Naive thymus-derived CD4-positive, alpha-beta T cell (primary cell): ENCODE measurements around the gene CD33. TPM values are rescaled to one million over a fixed set of nuclear protein-coding genes. Genes with fewer than 3 reads are reported as not detected.

Experiments used
- ATAC-seq: fragments of 150-1000 bp; cut with Tn5 transposase; 2 replicates; pipeline ENCODE4 v1.10.0; 2021; ENCODE audit warnings: mild to moderate bottlenecking, moderate library complexity
- CTCF ChIA-PET: fragments of 350-600 bp; sonication (Branson Sonifier 250); formaldehyde crosslinking; loops from one replicate; lab custom pipeline; 2021; ENCODE audit warnings: antibody characterized with exemption; lab: Charles Lee
- POLR2A ChIA-PET: fragments of 350-600 bp; sonication (Branson Sonifier 250); formaldehyde crosslinking; loops from one replicate; lab custom pipeline; 2021; ENCODE audit warnings: antibody characterized with exemption, inconsistent platforms; lab: Charles Lee
- DNase-seq, 9 donors: peaks; one replicate each; pipeline versions ENCODE4 v3.0.0 to v3.0.0-alpha.2; 2020 to 2022; ENCODE audit warnings: mixed read lengths in 1 of 9
- H3K27ac ChIP-seq: one replicate; pipeline ENCODE4 v1.7.0; 2013; ENCODE audit warnings: mild to moderate bottlenecking, low read depth, low read length, moderate library complexity
- H3K27me3 ChIP-seq, 2 donors: one replicate each; pipeline ENCODE4 v1.7.0; 2013; ENCODE audit warnings: low read length in 2 of 2, mild to moderate bottlenecking in 2 of 2, moderate library complexity in 2 of 2; ENCODE audit not compliant: control insufficient read depth in 2 of 2, insufficient read depth in 2 of 2
- H3K36me3 ChIP-seq, 3 experiments: 1 replicate in 2 of 3; 2 replicates in 1 of 3; pipeline ENCODE4 v1.7.0; 2013; ENCODE audit warnings: low read length in 3 of 3, mild to moderate bottlenecking in 3 of 3, moderate library complexity in 1 of 3; ENCODE audit not compliant: insufficient read depth in 3 of 3, control insufficient read depth in 2 of 3
- H3K4me1 ChIP-seq, 2 donors: one replicate each; pipeline ENCODE4 v1.7.0; 2013; ENCODE audit warnings: low read length in 2 of 2, mild to moderate bottlenecking in 2 of 2, moderate library complexity in 1 of 2; ENCODE audit not compliant: control insufficient read depth in 2 of 2, insufficient read depth in 2 of 2
- H3K4me3 ChIP-seq: 2 replicates; pipeline ENCODE4 v1.7.0; 2013; ENCODE audit warnings: mild to moderate bottlenecking, low read length
- H3K9me3 ChIP-seq, 3 experiments: 1 replicate in 2 of 3; 2 replicates in 1 of 3; pipeline ENCODE4 v1.7.0; 2013; ENCODE audit warnings: low read length in 3 of 3; ENCODE audit not compliant: control insufficient read depth in 2 of 3
- H3K27ac Mint-ChIP-seq, 9 donors: one replicate each; pipeline ENCODE4 v1.8.0; 2020 to 2022; ENCODE audit warnings: mixed read lengths in 9 of 9, mild to moderate bottlenecking in 8 of 9, moderate library complexity in 5 of 9, inconsistent platforms in 2 of 9
- H3K27me3 Mint-ChIP-seq, 5 donors: one replicate each; pipeline ENCODE4 v1.8.0; 2021 to 2022; ENCODE audit warnings: mixed read lengths in 5 of 5, mild to moderate bottlenecking in 1 of 5
- H3K36me3 Mint-ChIP-seq, 5 donors: one replicate each; pipeline ENCODE4 v1.8.0; 2020 to 2022; ENCODE audit warnings: mixed read lengths in 5 of 5, mild to moderate bottlenecking in 3 of 5, inconsistent platforms in 1 of 5
- H3K4me1 Mint-ChIP-seq, 7 donors: one replicate each; pipeline ENCODE4 v1.8.0; 2020 to 2022; ENCODE audit warnings: mixed read lengths in 7 of 7, mild to moderate bottlenecking in 3 of 7, inconsistent platforms in 1 of 7
- H3K4me3 Mint-ChIP-seq, 10 donors: one replicate each; pipeline ENCODE4 v1.8.0; 2020 to 2022; ENCODE audit warnings: mild to moderate bottlenecking in 10 of 10, mixed read lengths in 10 of 10, moderate library complexity in 6 of 10, inconsistent platforms in 2 of 10
- H3K9me3 Mint-ChIP-seq, 11 donors: one replicate each; pipeline ENCODE4 v1.8.0; 2020 to 2022; ENCODE audit warnings: mixed read lengths in 11 of 11, mild to moderate bottlenecking in 4 of 11, inconsistent platforms in 1 of 11, moderate library complexity in 1 of 11
- intact Hi-C, 2 donors: fragments of 100-400 bp; cut with micrococcal nuclease; formaldehyde crosslinking; loops; one replicate each; pipeline ENCODE4 v1.15.1; 2023
- polyA plus RNA-seq, 2 donors: library from polyadenylated mRNA; unstranded; fragments of 300-500 nt; fragmentation: Illumina TruSeq; gene quantifications; one replicate each; pipeline ENCODE4 v1.2.3, GENCODE V29; 2021
- total RNA-seq, 6 experiments: library from RNA in 5 of 6; stranded (reverse) in 5 of 6; gene quantifications; 1 replicate in 5 of 6; 2 replicates in 1 of 6; pipeline ENCODE4 v1.2.3 and lab custom pipeline; 2021 to 2026

The CD33 gene
- total and polyA plus RNA-seq, 7 experiments from 2014 or later = 0.51 to 59.2 (median 5.0) TPM; not detected in 2

- DNase-seq = no peak
- Mint-ChIP-seq H3K4me1 (peaks cover 0 to 16% (median 0%) of the 10 kb centered on the region in 7 donors), H3K4me3 (no peak overlapping the region)
Measured at GRCh38 chr19:51185868-51186215, 39.0 kb upstream of the CD33 start.

GRCh38 chr19:51186323-51186722, 38.6 kb upstream of the CD33 start:
- H3K9me3 Mint-ChIP-seq = no peaks in the 10 kb centered on the region
- peaks cover 15 to 24% (median 16%) of the 10 kb centered on the region in 5 donors for H3K27me3 Mint-ChIP-seq
- Histone ChIP-seq H3K9me3 (no peaks in the 10 kb centered on the region), H3K27me3 (no peaks in the 10 kb centered on the region), H3K27ac (no peak overlapping the region), H3K4me3 (no peak overlapping the region), H3K4me1 (no peaks in the 10 kb centered on the region), H3K36me3 (no peaks in the 10 kb centered on the region)
- ChIA-PET CTCF (no interaction called here), POLR2A (no interaction called here)
- H3K4me3 Mint-ChIP-seq = no peak overlapping the region
- intact Hi-C loops = no loop called here
- ATAC-seq = no peak
- peaks cover 0 to 16% (median 0%) of the 10 kb centered on the region in 7 donors for H3K4me1 Mint-ChIP-seq
- H3K27ac Mint-ChIP-seq = no peak overlapping the region
- DNase-seq = no peak
- no peaks in the 10 kb centered on the region for H3K36me3 Mint-ChIP-seq

More at GRCh38 chr19:51185868-51186215, 39.0 kb upstream of the CD33 start:
- CTCF ChIA-PET = no interaction called here
- Mint-ChIP-seq H3K9me3 (no peaks in the 10 kb centered on the region), H3K27ac (no peak overlapping the region), H3K27me3 (peaks cover 15 to 24% (median 16%) of the 10 kb centered on the region in 5 donors), H3K36me3 (no peaks in the 10 kb centered on the region)
- POLR2A ChIA-PET = no interaction called here
- H3K4me3 ChIP-seq = no peak overlapping the region
- no peaks in the 10 kb centered on the region for H3K36me3 ChIP-seq
- H3K27me3 ChIP-seq = no peaks in the 10 kb centered on the region
- H3K4me1 ChIP-seq = no peaks in the 10 kb centered on the region
- H3K27ac ChIP-seq = no peak overlapping the region
- no peaks in the 10 kb centered on the region for H3K9me3 ChIP-seq
- no peak for ATAC-seq
- intact Hi-C loops = no loop called here

- POLR2A ChIA-PET = no interaction called here
- no peak overlapping the region for H3K27ac ChIP-seq
- H3K4me3 ChIP-seq = no peak overlapping the region
- CTCF ChIA-PET = no interaction called here
- ATAC-seq (no peak), DNase-seq (no peak)
- Mint-ChIP-seq H3K4me1 (peaks cover 0 to 13% (median 0%) of the 10 kb centered on the region in 7 donors), H3K4me3 (no peak overlapping the region), H3K9me3 (no peaks in the 10 kb centered on the region), H3K27ac (no peak overlapping the region), H3K27me3 (peaks cover 15 to 24% (median 16%) of the 10 kb centered on the region in 5 donors), H3K36me3 (no peaks in the 10 kb centered on the region)
- no peaks in the 10 kb centered on the region for H3K4me1 ChIP-seq
- H3K9me3 ChIP-seq = no peaks in the 10 kb centered on the region
- intact Hi-C loops = no loop called here
- H3K36me3 ChIP-seq = no peaks in the 10 kb centered on the region
- no peaks in the 10 kb centered on the region for H3K27me3 ChIP-seq
Measured at GRCh38 chr19:51187395-51188226, 37.3 kb upstream of the CD33 start.

- Mint-ChIP-seq H3K9me3 (no peaks in the 10 kb centered on the region), H3K27ac (no peak overlapping the region), H3K4me3 (no peak overlapping the region), H3K4me1 (peaks cover 0 to 9% (median 0%) of the 10 kb centered on the region in 7 donors), H3K36me3 (no peaks in the 10 kb centered on the region), H3K27me3 (peaks cover 15 to 24% (median 16%) of the 10 kb centered on the region in 5 donors)
- Histone ChIP-seq H3K4me1 (no peaks in the 10 kb centered on the region), H3K4me3 (no peak overlapping the region), H3K27ac (no peak overlapping the region), H3K27me3 (no peaks in the 10 kb centered on the region), H3K9me3 (no peaks in the 10 kb centered on the region), H3K36me3 (no peaks in the 10 kb centered on the region)
- intact Hi-C loops = no loop called here
- ATAC-seq = no peak
- ChIA-PET POLR2A (no interaction called here), CTCF (no interaction called here)
- no peak for DNase-seq
Measured at GRCh38 chr19:51188227-51188559, 36.7 kb upstream of the CD33 start.

- no peaks in the 10 kb centered on the region for H3K4me1 ChIP-seq
- H3K27me3 ChIP-seq = no peaks in the 10 kb centered on the region
- ChIA-PET POLR2A (no interaction called here), CTCF (no interaction called here)
- Mint-ChIP-seq H3K27ac (no peak overlapping the region), H3K4me1 (peaks cover 0 to 10% (median 0%) of the 10 kb centered on the region in 7 donors), H3K36me3 (no peaks in the 10 kb centered on the region), H3K4me3 (no peak overlapping the region), H3K9me3 (no peaks in the 10 kb centered on the region), H3K27me3 (peaks cover 0 to 5% (median 4%) of the 10 kb centered on the region in 5 donors)
- no peak overlapping the region for H3K4me3 ChIP-seq
- DNase-seq = no peak
- H3K36me3 ChIP-seq = no peaks in the 10 kb centered on the region
- intact Hi-C loops = no loop called here
- no peaks in the 10 kb centered on the region for H3K9me3 ChIP-seq
- no peak for ATAC-seq
- H3K27ac ChIP-seq = no peak overlapping the region
Measured at GRCh38 chr19:51192689-51193088, 32.2 kb upstream of the CD33 start.

GRCh38 chr19:51194527-51195315, 30.2 kb upstream of the CD33 start:
- Mint-ChIP-seq H3K4me3 (no peak overlapping the region), H3K4me1 (peaks cover 0 to 10% (median 0%) of the 10 kb centered on the region in 7 donors), H3K9me3 (no peaks in the 10 kb centered on the region), H3K27me3 (peaks cover 0 to 13% (median 2%) of the 10 kb centered on the region in 5 donors), H3K27ac (no peak overlapping the region), H3K36me3 (no peaks in the 10 kb centered on the region)
- Histone ChIP-seq H3K27me3 (no peaks in the 10 kb centered on the region), H3K4me3 (no peak overlapping the region), H3K4me1 (no peaks in the 10 kb centered on the region), H3K9me3 (no peaks in the 10 kb centered on the region), H3K36me3 (no peaks in the 10 kb centered on the region), H3K27ac (no peak overlapping the region)
- ChIA-PET POLR2A (no interaction called here), CTCF (no interaction called here)
- DNase-seq = no peak
- intact Hi-C loops = no loop called here
- ATAC-seq = peak; percentile 81
